IMR-90 (cell line): Measurements from ENCODE around the gene GCLC. TPM values are rescaled to one million over a fixed set of nuclear protein-coding genes. Genes with fewer than 3 reads are reported as not detected.

Experiments used
- ATAC-seq: fragments of 200-7000 bp; cut with Tn5 transposase; 2 replicates; pipeline ENCODE4 v1.9.1; 2020; ENCODE audit warnings: low read depth, mild to moderate bottlenecking, moderate library complexity
- BruUV-seq: library from RNA; stranded (reverse); fragments of 400-500 nt; replicated peaks from 2 replicates; lab custom pipeline; 2021; lab: Mats Ljungman, UMichigan
- CTCF ChIA-PET: fragments of 300-600 bp; formaldehyde crosslinking; extraction: SDS; loops from one replicate; lab custom pipeline; 2021; ENCODE audit warnings: antibody characterized with exemption; lab: Yijun Ruan, JAX
- POLR2A ChIA-PET: fragments of 300-600 bp; sonication (Branson Sonifier 250); formaldehyde crosslinking; loops from one replicate; lab custom pipeline; 2022; ENCODE audit warnings: antibody characterized with exemption; ENCODE audit not compliant: unreplicated experiment; lab: Charles Lee
- DNase-seq: peaks from one replicate; pipeline ENCODE4 v3.0.0; 2013
- H2AFZ ChIP-seq: replicated peaks from 2 replicates; pipeline ENCODE3; 2013; ENCODE audit warnings: low read length, mild to moderate bottlenecking; ENCODE audit not compliant: poor library complexity
- H2AK5ac ChIP-seq: 2 replicates; pipeline ENCODE4 v1.6.1; 2013; ENCODE audit warnings: low read depth, low read length, inconsistent platforms
- H2AK9ac ChIP-seq: replicated peaks from 2 replicates; pipeline ENCODE3; 2013; ENCODE audit warnings: mild to moderate bottlenecking, low read depth, low read length, moderate library complexity; ENCODE audit not compliant: poor library complexity
- H2BK120ac ChIP-seq: 2 replicates; pipeline ENCODE4 v1.6.1; 2013; ENCODE audit warnings: low read depth, low read length, inconsistent platforms
- H2BK15ac ChIP-seq: 3 replicates; pipeline ENCODE4 v1.6.1; 2013; ENCODE audit warnings: low read depth, low read length, inconsistent platforms
- H2BK20ac ChIP-seq: 2 replicates; pipeline ENCODE4 v1.6.1; 2013; ENCODE audit warnings: low read depth, mild to moderate bottlenecking, inconsistent platforms, low read length, moderate library complexity
- H2BK5ac ChIP-seq: 2 replicates; pipeline ENCODE4 v1.6.1; 2013; ENCODE audit warnings: mild to moderate bottlenecking, low read depth, low read length, inconsistent platforms; ENCODE audit not compliant: poor library complexity, severe bottlenecking
- H3K14ac ChIP-seq: replicated peaks from 2 replicates; pipeline ENCODE4 v1.6.1; 2013; ENCODE audit warnings: low read depth, low read length, inconsistent platforms
- H3K18ac ChIP-seq: 2 replicates; pipeline ENCODE4 v1.6.1; 2013; ENCODE audit warnings: low read depth, low read length, control low read depth
- H3K23ac ChIP-seq: 2 replicates; pipeline ENCODE4 v1.6.1; 2013; ENCODE audit warnings: low read depth, low read length, inconsistent platforms
- H3K27ac ChIP-seq: 2 replicates; pipeline ENCODE4 v1.5.1; 2013; ENCODE audit warnings: mild to moderate bottlenecking, control low read depth, low read length; ENCODE audit not compliant: insufficient read depth
- H3K27me3 ChIP-seq: 2 replicates; pipeline ENCODE4 v1.6.1; 2013; ENCODE audit warnings: low read length; ENCODE audit not compliant: control insufficient read depth, insufficient read depth
- H3K36me3 ChIP-seq: 2 replicates; pipeline ENCODE4 v1.6.1; 2013; ENCODE audit warnings: low read length, mixed read lengths; ENCODE audit not compliant: control insufficient read depth, insufficient read depth
- H3K4ac ChIP-seq: 2 replicates; pipeline ENCODE4 v1.6.1; 2013; ENCODE audit warnings: low read depth, low read length, inconsistent platforms
- H3K4me1 ChIP-seq: 2 replicates; pipeline ENCODE4 v1.6.1; 2013; ENCODE audit warnings: low read length, mixed read lengths; ENCODE audit not compliant: control insufficient read depth, insufficient read depth
- H3K4me2 ChIP-seq: 2 replicates; pipeline ENCODE4 v1.6.1; 2013; ENCODE audit warnings: low read depth, mild to moderate bottlenecking, control low read depth, low read length, moderate library complexity
- H3K4me3 ChIP-seq: 2 replicates; pipeline ENCODE4 v1.5.1; 2013; ENCODE audit warnings: low read depth, mild to moderate bottlenecking, control low read depth, low read length, moderate library complexity; ENCODE audit not compliant: insufficient read depth
- H3K56ac ChIP-seq: 2 replicates; pipeline ENCODE4 v1.6.1; 2013; ENCODE audit warnings: low read length, inconsistent platforms; ENCODE audit not compliant: insufficient read depth; ENCODE audit errors: extremely low read depth
- H3K79me1 ChIP-seq, 2 experiments: 2 replicates each; pipeline ENCODE4 v1.6.1; 2013; ENCODE audit warnings: low read length in 2 of 2, inconsistent platforms in 1 of 2, low read depth in 1 of 2
- H3K9ac ChIP-seq: 2 replicates; pipeline ENCODE4 v1.6.1; 2013; ENCODE audit warnings: low read depth, low read length, control low read depth
- H3K9me1 ChIP-seq: 2 replicates; pipeline ENCODE4 v1.6.1; 2013; ENCODE audit warnings: low read length, inconsistent platforms; ENCODE audit not compliant: insufficient read depth
- H3K9me3 ChIP-seq: 2 replicates; pipeline ENCODE4 v1.6.1; 2013; ENCODE audit warnings: low read length; ENCODE audit not compliant: control insufficient read depth, insufficient read depth
- H4K20me1 ChIP-seq: 2 replicates; pipeline ENCODE4 v1.6.1; 2013; ENCODE audit warnings: low read length, inconsistent platforms; ENCODE audit not compliant: insufficient read depth
- H4K5ac ChIP-seq: 2 replicates; pipeline ENCODE4 v1.6.1; 2013; ENCODE audit warnings: mild to moderate bottlenecking, low read depth, low read length, control low read depth
- H4K8ac ChIP-seq, 2 experiments: 2 replicates each; pipeline ENCODE4 v1.6.1; 2013; ENCODE audit warnings: low read depth in 2 of 2, low read length in 2 of 2, control low read depth in 1 of 2, inconsistent platforms in 1 of 2
- H4K91ac ChIP-seq: 2 replicates; pipeline ENCODE4 v1.6.1; 2013; ENCODE audit warnings: low read depth, low read length, inconsistent platforms; ENCODE audit not compliant: insufficient read depth
- FOS ChIP-seq: fragments of 150-350 bp; IDR thresholded peaks from 2 replicates; pipeline ENCODE4 v1.6.1; 2016; ENCODE audit warnings: low read depth, low read length
- WGBS, 2 experiments: methylation state at CpG; one replicate each; pipeline versions ENCODE4 v1.1.5 to v1.1.7; 2013; ENCODE audit warnings: missing lambda C conversion rate in 2 of 2; ENCODE audit not compliant: insufficient read length in 1 of 2; ENCODE audit errors: extremely low coverage in 2 of 2; 5-methylcytosine and 5-hydroxymethylcytosine counted together
- dilution Hi-C: fragments of 300-500 bp; cut with HindIII; formaldehyde crosslinking; loops from one replicate; pipeline ENCODE4 v1.14.3; 2018; ENCODE audit warnings: low sequenced_read_pairs; ENCODE audit not compliant: unreplicated experiment
- in situ Hi-C: fragments of 300-500 bp; cut with MboI; formaldehyde crosslinking; loops from 3 replicates; pipeline ENCODE4 v1.14.3; 2019; ENCODE audit warnings: low sequenced_read_pairs, inconsistent platforms, mixed read lengths
- intact Hi-C: fragments of 100-400 bp; cut with micrococcal nuclease; formaldehyde crosslinking; loops from 2 replicates; pipeline ENCODE4 v1.10.0; 2022
- polyA plus RNA-seq, 3 experiments: library from polyadenylated mRNA; depleted of rRNA; stranded (reverse); fragments of >200 nt; gene quantifications; 2 replicates each; pipeline ENCODE4 v1.2.3, GENCODE V29; 2012; ENCODE audit warnings: low replicate concordance in 1 of 3
- total RNA-seq: library from RNA; depleted of rRNA; stranded (reverse); fragments of >200 nt; gene quantifications from 2 replicates; pipeline ENCODE4 v1.2.3, GENCODE V29; 2012
- TF ChIP-seq, protein P1 (sequence below): fragments of 150-350 bp; IDR thresholded peaks from 2 replicates; pipeline ENCODE4 v1.6.1; 2017; ENCODE audit warnings: mild to moderate bottlenecking, antibody characterized with exemption, low read length, low read depth

GCLC gene
- total and polyA plus RNA-seq, 2 of the 4 experiments (the other 2 are of a cell fraction) = 14.2 to 24.2 TPM

DNA sequence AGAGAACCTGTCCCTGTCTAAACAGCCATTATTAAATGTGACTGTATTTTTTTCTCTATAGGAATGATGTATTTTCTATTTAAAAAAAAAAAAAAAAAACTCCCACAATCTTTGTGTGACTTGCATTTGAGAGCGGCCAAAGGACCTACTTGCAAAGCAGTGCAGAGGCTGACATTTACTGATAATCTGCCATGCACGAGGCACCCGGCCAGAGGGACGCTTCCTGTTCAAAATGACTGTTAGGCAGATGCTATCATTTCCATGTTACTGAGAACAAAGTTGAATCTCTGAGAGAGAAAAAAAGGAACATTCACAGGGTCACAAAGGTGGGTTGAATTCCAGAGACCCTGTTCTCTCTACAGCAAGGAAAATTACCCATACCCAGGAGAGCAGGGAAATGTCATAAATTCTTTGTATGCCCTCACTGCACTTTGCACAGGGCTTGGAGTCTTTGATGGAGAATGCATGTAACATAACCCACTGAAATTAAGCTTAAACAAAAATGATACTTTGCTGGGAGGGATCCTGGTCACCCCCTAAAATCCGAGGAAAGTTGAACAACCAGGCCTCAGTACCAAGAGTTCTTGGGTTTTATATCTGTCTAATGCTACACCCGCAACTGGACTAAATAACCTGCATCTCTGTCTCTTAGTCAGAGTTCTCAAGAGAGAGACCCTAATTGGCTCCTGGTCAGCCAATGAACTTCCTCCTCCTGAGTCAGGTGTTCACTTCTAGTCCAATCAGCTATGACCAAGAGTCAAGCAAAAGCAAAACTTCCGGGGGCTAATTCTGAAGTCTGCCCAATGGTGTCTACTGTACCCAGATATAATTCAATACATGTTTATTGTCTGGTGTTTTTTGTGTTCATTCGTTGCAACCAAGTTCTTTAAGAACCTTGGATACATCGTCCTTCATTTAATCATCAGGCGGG is 61.2 kb downstream of the GCLC start:
- Histone ChIP-seq H3K23ac (no peak overlapping the region), H4K8ac (no peak overlapping the region), H3K4ac (no peak overlapping the region), H3K18ac (no peak overlapping the region), H3K9me3 (no peaks in the 10 kb centered on the region), H3K9ac (no peak overlapping the region), H3K27me3 (peaks cover 17% of the 10 kb centered on the region), H2BK15ac (no peak overlapping the region), H2AK9ac (no peak overlapping the region), H3K14ac (no peak overlapping the region), H2AK5ac (no peak overlapping the region), H4K20me1 (no peaks in the 10 kb centered on the region), H4K91ac (no peak overlapping the region), H2AFZ (no peak overlapping the region), H3K36me3 (no peaks in the 10 kb centered on the region), H3K27ac (no peak overlapping the region), H3K4me2 (no peak overlapping the region), H2BK120ac (no peak overlapping the region), H2BK5ac (no peak overlapping the region), H3K4me1 (no peaks in the 10 kb centered on the region), H3K9me1 (no peaks in the 10 kb centered on the region), H3K4me3 (no peak overlapping the region), H4K5ac (no peak overlapping the region), H2BK20ac (no peak overlapping the region), H3K79me1 (no peaks in the 10 kb centered on the region), H3K56ac (no peak overlapping the region)
- no TSS peak for BruUV-seq
- 60% methylated on average over 4 of the region's 10 CpGs; no CpG with 5 or more reads in 1 of the 2 experiments for WGBS, 2 experiments
- POLR2A ChIA-PET = no interaction called here
- ATAC-seq (no peak), DNase-seq (no peak)
- intact Hi-C loops (loop anchor here (1.0 to 10.0 kb wide), 6 partner anchors 46 to 1079 kb away; partner anchors contain the start of genes ELOVL5 and GSTA4), in situ Hi-C loops (loop anchor here (5.0 kb wide), 1 partner anchor 311 kb away; no protein-coding TSS in a partner anchor), dilution Hi-C loops (no loop called here)
- CTCF ChIA-PET = interaction anchor here (0.6 to 1.4 kb wide), 9 partner anchors 10 to 438 kb away, joined by 3 to 7 read pairs (median 3); no protein-coding TSS in a partner anchor
- TF ChIP-seq FOS = no peak
- TF ChIP-seq, protein P1, sequence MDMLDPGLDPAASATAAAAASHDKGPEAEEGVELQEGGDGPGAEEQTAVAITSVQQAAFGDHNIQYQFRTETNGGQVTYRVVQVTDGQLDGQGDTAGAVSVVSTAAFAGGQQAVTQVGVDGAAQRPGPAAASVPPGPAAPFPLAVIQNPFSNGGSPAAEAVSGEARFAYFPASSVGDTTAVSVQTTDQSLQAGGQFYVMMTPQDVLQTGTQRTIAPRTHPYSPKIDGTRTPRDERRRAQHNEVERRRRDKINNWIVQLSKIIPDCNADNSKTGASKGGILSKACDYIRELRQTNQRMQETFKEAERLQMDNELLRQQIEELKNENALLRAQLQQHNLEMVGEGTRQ = peak; percentile 51
